GDM1 (cell line): Measurements from ENCODE around the gene HTT.

ENCODE experiments used
- DNase-seq: peaks from one replicate; lab custom pipeline; 2025; lab: John Stamatoyannopoulos, UW

The HTT gene

GRCh38 chr4:3074078-3074845 is at the start of gene HTT, which contains the start of gene HTT-AS:
Gene HTT (plus strand): TSS chr4:3074681. CDS start chr4:3074826, 145 bp downstream.
Gene HTT-AS (minus strand): TSS chr4:3074538.
- DNase-seq, result peak; percentile 96

- no peak for DNase-seq
Measured at GRCh38 chr4:3025881-3026280, 48.6 kb upstream of the HTT start.

DNA sequence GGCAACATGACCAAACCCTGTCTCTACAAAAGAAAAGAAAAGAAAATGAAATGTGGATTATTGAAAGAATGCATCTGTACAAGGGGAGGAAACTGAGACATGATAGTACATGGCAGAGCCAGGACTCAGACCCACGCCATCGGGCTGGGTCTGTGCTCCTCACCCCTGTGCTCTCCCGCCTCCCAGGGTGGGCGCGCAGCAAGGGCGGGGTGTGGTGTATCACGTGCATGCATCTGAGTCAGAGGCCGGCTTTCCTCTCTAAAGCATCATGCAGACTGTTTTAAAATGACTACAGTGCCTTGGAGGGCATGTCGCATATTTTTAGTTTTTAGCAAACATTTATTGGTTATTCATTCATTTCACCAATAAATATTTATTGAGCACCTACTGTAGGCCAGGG is 47.9 kb upstream of the HTT start:
- no peak for DNase-seq

DNA sequence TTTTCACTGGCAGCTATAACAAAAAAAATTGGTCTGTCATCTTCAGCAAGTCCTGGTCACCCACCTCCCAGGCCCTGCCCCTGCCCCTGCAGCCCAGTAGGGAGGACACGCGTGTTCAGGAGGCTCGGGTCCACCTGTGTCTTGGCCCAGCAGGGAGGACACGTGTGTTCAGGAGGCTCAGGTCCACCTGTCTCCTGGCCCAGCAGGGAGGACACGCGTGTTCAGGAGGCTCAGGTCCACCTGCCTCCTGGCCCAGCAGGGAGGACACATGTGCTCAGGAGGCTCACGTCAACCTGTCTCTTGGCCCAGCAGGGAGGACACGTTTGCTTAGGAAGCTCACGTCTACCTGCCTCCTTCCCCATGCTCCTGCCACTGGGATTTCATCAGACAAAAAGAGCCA is 45.0 kb upstream of the HTT start:
- DNase-seq, result no peak

DNA sequence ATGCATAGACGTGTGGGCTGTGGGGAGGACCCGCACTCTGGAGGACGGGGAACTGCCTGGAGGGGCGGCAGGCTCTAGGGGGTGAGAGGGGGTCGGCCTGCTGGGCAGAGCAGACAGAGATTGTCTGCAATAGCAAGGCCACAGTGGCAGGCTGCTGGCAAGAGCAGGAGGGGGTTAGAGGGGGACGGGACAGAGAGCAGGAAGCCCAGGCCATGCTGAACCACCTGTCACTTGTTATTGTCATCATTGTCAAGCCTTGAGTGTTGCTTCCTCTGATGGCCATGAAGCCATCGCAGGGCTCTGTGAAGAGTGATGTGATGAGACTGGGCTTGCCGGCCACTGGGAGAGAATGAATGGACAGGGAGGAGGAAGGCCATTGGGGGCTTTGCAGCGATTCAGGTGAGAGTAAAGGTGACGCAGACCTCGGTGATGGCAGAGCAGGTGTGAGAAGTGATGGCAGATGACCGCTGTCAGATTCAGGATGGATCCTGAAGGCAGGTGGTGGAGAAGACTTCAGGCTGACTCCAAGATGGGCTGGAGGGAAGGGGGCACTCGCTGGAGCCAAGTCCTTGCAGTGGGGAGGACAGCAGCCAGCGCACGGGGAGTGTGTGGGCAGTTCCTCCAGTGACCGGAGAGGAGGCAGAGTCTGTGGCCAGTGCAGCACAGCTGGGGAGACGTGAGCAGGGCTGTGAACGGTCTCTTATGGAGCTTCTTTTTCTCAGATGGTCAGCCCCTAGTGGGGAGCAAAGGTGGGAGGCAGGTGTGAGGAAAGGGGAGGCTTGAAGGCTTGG is 43.7 kb upstream of the HTT start:
- DNase-seq, result no peak

- DNase-seq, result no peak
Measured at GRCh38 chr4:3031357-3032082, 43.0 kb upstream of the HTT start.

GRCh38 chr4:3034231-3034630 is 40.2 kb upstream of the HTT start:
- no peak for DNase-seq

- DNase-seq, result no peak
Measured at GRCh38 chr4:3035249-3035648, 39.2 kb upstream of the HTT start.

GRCh38 chr4:3035674-3036073 is 38.8 kb upstream of the HTT start:
- no peak for DNase-seq

DNA sequence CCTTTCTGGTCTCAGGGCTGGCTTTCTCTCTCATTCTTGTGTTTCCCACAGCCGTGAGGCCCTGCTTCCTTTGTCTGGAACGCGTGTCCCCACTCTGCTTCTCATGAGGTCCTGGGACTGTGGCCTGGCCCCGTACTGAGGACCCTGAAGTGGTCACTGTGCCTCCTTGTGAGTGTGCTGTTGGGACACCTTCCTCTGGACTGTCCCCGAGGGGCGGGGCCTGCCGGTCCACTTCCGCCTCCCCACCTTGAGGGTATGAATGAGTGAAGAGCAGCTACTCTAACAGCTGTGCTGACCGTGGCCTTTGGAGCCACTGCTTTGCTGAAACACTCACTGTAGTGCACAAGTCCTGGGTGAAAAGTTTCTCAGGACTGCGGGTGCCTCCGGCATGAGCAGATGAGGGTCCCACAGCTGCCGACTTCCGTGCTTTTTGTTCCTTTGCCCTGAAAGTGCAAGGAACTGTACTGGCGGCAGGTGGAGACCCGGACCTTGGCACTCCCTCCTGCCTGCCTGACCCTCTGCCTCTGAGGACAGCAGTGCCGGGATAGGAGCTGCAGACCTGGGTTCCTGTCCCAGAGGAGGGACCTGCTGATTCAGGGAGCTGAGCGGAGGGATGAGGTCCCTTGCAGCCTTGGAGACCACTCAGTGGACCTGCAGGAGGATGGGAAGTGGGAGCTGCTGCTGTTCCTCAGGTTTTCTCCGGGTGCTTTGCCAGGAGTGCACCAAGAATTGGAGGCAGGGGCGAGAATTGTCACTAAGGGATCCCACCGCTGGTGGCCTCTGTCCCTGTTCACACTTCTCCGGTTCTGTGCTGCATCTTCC is 38.1 kb upstream of the HTT start:
- no peak for DNase-seq

- DNase-seq, result no peak
Measured at GRCh38 chr4:3037957-3038461, 36.5 kb upstream of the HTT start.

DNA sequence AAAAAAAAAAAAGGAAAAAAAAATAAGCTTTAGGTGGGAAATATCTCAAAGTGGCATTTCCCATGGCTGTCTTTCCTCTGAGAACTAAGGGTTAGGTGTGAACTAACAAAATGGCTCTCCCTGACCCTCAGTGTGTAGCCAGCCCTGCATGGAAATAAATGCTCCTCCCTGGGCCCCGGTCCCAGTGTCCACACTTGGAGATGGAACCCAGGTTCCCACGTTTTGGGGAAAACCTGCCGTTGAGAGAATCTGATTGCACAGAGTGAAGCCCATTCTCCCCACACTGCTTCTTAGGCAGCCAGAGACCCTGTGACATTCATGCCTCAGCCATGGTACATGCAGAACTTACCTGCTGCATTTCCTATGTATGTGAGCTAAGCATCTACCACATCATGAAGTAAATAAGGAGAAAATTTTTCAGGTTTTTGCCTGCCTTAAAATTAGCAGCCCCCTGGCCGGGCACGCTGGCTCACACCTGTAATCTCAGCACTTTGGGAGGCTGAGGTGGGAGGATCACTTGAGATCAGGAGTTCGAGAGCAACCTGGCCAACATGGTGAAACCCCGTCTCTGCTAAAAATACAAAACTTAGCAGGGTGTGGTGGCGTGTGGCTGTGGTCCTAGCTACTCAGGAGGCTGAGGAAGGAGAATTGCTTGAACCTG is 34.6 kb upstream of the HTT start:
- DNase-seq, result no peak

DNA sequence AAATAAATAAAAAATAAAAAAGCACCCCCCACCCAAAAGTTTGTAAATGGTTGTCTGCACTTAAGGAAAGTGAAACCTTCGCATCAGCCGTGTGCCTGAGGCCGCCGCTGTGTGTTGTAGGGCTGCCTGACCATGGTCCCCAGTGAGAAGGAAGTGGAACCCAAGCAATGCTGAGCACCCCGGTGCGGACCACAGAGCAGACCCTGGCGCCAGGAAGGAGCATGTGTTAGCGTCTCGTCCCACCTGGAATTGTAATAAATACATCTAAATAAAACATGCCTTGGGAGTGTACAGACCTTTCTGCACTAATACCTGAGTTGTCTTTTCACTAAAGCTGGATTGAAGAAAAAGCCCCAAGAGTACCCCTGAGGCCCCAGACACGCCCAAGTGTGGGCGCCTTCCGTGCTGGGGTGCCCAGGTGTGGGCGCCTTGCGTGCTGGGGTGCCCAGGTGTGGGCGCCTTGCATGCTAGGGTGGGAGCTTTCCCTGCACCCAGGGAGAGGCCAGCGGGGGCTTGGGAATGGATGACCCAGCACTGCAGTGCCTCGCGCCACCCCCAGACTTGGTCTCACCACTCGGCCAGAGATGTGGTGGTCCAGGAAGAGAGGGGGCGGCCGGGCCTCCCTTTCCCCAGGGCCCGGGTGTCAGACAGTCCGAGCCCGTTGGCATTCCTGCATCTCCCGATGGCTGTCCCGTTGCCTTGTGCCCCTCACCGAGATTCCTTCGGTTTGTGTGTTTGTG is 33.9 kb upstream of the HTT start:
- no peak for DNase-seq

- DNase-seq, result no peak
Measured at GRCh38 chr4:3041192-3042142, 33.0 kb upstream of the HTT start.

- no peak for DNase-seq
Measured at GRCh38 chr4:3042226-3042625, 32.3 kb upstream of the HTT start.

DNA sequence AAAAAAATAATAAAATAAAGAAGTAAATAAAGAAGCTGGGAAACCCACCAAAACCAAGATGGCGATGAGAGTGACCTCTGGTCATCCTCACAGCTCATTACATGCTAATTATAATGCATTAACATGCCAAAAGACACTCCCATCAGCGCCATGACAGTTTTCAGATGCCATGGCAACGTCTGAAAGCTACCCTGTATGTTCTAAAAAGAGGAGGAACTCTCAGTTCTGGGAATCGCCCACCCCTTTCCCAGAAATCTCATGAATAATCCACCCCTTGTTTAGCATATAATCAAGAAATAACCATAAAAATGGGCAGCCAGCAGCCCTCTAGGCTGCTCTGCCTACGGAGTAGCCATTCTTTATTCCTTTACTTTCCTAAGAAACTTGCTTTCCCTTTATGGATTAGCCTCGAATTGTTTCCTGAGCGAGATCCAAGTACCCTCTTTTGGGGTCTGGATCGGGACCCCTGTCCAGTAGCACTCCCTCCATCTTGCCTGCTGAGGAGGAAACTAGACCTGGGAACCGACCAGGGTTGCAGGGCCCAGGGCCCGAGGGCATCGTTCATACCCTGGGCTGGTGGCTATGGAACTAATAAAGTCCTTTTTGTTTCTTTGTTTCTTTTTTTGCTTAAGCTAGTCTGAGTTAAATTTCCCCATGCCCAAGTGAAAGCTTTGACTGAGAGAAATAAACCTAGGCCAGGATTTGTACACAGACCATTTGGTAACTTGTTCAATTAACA is 31.0 kb upstream of the HTT start:
- DNase-seq, result no peak

DNA sequence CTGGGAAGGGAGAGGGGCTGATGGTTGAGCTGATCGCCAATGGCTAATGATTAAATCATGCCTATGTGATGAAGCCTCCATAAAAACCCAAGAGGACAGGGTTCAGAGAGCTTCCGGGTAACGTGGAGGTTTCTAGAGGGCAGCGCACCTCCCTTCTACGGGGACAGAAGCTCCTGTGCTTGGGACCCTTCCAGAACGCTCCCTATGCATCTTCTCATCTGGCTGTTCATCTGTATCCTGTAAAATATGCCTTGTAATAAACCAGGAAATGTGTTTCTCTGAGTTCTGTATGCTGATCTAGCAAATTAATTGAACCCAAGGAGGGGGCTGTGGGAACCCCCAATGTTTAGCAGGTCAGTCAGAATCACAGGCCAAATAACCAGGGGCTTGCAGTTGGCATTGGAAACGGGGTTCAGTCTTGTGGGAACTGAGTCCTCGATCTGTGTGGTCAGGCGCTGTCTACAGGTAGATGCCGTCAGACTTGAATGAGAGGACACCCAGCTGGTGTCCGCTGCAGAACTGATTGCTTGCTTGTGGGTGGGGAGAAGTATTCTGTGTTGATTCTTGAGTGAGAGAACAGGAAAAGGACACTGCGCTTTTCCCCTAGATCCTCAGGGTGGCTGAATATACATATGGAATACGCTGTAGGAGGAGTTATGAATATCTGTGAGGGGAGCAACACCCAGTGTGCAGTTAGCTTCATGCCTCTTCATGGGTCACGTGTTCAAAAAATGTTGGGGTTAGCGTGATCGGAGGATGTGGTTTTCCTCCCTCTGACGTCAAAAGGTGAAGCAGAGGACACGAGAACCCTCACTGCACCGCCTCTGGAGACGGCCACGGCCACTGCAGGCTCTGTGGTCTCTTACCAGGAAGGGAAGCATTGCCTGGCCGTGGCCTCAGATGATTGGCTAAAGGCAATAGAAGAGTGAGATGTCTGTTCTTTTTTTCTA is 29.3 kb upstream of the HTT start:
- DNase-seq, result peak; percentile 78
